ENCODE data around the gene UQCC5.

DNA sequence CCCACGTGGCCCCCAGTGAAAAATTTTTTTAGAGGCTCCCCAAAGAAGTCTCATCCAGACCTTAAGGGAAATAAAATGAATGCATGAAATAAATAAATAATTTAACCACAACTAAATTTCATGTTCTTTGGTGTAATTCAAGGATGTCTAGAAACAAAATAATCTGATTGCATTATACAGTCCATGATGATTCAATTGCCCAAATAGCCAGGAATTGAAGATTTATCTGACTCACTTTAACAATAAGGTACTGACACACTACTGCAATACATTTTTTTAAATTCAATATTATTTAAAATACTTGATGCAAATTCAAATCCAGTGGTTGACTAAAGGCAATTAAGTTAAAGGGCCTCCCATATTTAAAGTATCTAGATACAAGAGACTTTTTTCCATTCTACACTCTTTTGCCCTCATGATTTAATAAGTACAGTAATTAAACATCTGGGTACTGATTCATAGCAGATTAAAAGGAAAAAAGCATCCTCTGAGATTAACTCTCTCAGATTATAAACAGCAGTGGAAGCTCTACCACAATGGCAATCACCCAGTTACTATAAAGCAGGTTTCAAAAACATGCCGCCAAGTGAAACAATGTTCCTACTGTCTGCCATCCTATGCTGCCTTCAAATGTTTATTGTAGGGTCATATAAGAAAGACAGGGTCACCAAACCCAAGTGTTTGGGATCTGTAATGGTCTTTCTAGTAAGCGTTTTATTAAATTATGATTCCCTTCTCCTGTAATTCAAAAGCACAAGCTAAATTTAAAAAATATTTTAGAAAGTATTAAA, 9.9 kb downstream of the UQCC5 start:
- TF ChIP-seq, protein P1, sequence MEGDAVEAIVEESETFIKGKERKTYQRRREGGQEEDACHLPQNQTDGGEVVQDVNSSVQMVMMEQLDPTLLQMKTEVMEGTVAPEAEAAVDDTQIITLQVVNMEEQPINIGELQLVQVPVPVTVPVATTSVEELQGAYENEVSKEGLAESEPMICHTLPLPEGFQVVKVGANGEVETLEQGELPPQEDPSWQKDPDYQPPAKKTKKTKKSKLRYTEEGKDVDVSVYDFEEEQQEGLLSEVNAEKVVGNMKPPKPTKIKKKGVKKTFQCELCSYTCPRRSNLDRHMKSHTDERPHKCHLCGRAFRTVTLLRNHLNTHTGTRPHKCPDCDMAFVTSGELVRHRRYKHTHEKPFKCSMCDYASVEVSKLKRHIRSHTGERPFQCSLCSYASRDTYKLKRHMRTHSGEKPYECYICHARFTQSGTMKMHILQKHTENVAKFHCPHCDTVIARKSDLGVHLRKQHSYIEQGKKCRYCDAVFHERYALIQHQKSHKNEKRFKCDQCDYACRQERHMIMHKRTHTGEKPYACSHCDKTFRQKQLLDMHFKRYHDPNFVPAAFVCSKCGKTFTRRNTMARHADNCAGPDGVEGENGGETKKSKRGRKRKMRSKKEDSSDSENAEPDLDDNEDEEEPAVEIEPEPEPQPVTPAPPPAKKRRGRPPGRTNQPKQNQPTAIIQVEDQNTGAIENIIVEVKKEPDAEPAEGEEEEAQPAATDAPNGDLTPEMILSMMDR (IDR thresholded peaks at IDR 0.05), result no peak
- TF ChIP-seq POLR2A (IDR thresholded peaks at IDR 0.05), result no peak

All from lower leg skin (tissue), 3 donors.